Activated CD4-positive, alpha-beta T cell treated with anti-CD3 and anti-CD28 coated beads for 48 hours (primary cell): ENCODE results near the gene DENND2D.
"Not testable (repeated sequence)": the region's sequence is repeated elsewhere in the genome, so short reads cannot be mapped to it uniquely, and the experiment has no call there.

Experiments used
- DNase-seq: peaks from one replicate; pipeline ENCODE4 v3.0.0-alpha.2; 2020

DENND2D gene

GRCh38 chr1:111221276-111221632 is 20.8 kb upstream of the DENND2D start:
- DNase-seq: no peak

GRCh38 chr1:111220302-111220890 is 19.9 kb upstream of the DENND2D start:
- DNase-seq: no peak

- DNase-seq: peak; percentile 73
Observed at GRCh38 chr1:111219557-111220286, 19.3 kb upstream of the DENND2D start.

GRCh38 chr1:111218701-111219556 is 18.5 kb upstream of the DENND2D start:
- no peak for DNase-seq

DNA sequence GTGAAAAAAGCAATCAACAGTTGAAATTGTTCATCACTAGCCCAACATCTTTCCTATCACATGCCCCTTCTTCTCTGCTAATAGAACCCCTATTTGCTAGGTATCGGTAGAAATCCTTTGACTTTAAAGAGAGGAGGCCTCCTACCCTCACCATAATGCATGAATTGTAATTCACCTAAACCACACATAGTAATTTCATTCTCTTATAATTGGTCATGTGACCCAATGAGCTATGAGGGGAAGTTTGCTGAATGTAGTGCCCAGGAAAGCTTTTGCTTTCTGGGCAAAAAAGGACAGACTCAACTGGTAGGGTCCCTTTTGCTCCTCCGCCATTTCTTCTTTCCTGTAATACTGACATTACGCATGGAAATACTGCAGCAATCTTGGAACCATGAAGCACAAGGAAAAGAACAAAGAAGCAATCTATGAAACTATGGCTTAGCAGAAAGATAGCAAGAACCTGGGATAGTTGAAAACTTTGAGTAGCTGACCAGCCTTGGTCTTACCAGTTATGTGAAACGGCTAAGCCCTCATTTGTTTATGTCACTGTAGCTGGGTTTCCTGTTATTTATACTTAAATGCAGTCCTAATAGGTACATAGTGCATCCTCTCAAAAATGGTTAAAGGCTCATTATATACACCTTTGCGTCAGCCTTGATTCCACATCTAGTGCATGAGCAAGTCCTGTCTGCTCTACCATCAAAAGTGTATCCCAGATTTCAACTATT is 16.9 kb upstream of the DENND2D start:
- DNase-seq: no peak

DNA sequence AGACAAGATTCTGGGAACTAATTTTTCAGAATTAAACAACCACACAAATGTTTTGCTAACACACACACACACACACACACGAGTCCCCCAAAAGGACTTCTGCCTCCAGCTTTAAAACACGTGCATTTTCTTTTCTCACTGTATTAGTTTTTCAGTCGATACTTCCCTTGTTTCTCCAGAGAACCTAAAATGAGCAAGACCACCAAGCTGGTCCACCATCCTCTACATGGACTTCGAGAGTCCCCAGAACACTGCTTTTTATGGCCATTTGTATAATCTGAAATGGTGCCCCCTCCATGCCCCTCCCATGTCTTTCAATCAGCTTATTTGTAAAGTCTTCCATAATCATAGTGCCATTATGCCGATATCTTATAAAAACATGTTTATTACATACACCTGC is 16.3 kb upstream of the DENND2D start:
- no peak for DNase-seq

GRCh38 chr1:111215285-111215684 is 14.8 kb upstream of the DENND2D start:
- DNase-seq: not testable (repeated sequence)

GRCh38 chr1:111214884-111215283 is 14.4 kb upstream of the DENND2D start:
- peak; percentile 72 for DNase-seq

- no peak for DNase-seq
Observed at GRCh38 chr1:111214074-111214801, 13.8 kb upstream of the DENND2D start.

DNA sequence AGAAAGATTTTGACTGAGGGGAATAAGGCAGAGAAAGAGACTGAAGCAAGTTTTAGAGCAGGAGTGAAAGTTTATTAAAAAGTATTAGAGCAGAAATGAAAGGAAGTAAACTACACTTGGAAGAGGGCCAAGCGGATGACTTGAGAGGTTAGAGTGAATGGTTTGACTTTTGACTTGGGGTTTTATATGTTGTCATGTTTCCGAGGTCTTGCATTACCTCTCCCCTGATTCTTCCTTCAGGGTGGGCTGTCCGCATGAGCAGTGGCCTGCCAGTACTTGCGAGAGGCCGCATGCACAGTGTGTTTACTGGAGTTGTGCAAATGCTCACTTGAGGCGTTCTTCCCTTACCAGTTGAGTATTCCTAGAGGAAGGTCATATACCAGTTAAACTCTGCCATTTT is 13.0 kb upstream of the DENND2D start:
- DNase-seq: no peak

DNA sequence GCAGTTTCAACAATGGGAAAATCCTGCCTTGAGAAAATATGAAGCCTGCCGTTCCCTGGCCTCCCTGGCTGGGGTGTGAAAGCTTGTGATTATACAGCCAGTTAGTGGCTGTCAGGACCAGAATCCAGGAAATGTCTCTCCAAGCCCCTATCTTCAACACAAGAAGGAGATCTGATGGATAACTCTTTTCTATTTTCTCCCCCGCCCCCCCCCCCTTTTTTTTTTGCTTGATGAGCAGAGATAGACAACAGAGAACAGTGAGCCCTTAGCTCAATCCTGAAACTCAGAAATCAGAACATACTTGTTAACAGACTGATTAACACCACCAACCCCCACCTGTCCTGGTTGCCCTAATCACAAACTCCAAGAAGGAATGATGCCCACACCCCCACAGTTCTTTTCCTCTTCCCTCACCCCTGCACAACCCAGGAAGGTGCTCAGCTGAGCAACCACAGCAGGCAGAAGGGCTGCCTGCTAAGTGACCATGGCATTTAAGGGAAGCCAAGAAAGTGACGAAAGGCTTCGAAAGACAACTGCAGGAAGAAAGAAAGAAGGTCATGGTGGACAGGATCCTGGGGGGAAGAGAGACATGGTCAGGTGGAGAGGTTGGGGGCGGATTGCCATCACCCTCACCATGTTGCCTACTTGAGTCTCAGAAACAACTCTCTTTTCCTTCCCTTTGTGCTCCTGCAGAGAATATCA is 12.3 kb upstream of the DENND2D start:
- no peak for DNase-seq

GRCh38 chr1:111211921-111212320 is 11.5 kb upstream of the DENND2D start:
- DNase-seq: no peak

DNA sequence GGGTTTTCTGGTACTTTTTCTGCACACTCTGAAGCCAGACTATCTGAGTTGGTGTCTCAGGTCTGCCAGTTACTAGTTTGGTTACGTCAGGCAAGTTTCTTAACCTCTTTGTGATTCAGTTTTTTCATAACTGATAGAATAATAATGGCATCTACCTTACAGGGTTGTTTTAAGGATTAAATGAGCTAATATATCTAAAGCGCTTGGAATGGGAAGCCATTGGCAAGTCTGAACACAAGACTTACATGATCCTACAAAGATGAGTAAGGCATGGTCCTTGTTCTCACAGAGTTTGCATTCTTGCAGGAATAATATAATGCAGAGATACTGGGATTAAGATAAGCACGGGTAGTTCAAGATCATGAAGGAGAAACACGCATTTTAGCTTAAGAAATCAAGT is 9.2 kb upstream of the DENND2D start:
- DNase-seq: no peak

GRCh38 chr1:111208921-111209320 is 8.5 kb upstream of the DENND2D start:
- DNase-seq: no peak

DNA sequence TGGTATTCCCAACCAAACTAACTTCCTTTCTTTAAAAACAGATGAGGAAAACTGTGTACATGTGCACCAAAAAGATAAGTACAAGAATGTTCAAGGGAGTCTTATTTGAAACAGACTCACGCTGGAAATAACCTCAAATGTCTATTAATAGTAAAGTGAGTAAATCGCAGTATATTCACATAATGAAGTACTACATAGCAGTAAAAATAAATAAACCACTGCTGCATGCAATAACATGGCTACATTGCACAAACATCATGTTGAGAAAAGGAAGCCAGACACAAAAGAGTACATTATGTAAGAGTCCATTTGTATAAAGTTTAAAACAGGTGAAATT is 5.2 kb upstream of the DENND2D start:
- DNase-seq: no peak

GRCh38 chr1:111204983-111205713 is 4.7 kb upstream of the DENND2D start:
- DNase-seq: no peak

DNA sequence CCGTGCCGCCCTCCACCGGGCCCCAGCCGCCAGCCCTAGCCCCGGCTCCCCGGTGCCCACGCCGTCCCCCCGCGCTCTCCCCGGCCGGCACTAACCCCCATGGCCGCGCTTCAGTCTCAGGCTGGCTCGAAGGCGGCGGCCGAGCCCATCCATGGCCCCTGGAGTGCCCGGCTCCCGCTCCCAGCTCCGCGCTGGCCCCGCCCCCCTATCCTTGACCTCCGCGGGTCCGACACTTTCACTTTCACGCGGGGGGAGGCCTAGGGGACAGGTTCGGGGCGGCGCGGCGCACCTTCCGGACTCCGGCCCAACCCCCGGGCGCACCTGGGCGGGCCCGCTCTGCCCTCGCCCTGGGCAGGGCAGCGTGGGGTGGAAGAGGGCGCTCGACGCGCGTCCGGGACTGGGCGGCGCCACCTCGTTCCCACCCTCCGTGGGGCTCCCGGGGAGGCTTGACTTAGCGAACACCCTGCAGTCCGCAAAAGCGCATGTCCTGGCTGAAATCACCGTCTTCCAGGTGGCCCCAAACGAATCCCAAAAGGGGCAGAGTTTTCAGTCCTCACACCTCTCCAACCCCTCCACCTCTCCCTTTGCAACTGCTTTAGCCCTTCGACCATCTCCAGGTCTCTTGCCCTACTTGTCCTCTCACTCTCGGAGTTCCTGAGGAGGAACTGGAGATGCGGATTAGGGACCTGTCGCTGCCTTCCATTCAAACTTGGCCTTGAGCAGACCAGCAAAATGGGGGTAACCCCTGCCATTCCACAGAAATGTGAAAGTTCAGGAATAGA is 3.9 kb upstream of the DENND2D start:
- peak; percentile 73 for DNase-seq

DNA sequence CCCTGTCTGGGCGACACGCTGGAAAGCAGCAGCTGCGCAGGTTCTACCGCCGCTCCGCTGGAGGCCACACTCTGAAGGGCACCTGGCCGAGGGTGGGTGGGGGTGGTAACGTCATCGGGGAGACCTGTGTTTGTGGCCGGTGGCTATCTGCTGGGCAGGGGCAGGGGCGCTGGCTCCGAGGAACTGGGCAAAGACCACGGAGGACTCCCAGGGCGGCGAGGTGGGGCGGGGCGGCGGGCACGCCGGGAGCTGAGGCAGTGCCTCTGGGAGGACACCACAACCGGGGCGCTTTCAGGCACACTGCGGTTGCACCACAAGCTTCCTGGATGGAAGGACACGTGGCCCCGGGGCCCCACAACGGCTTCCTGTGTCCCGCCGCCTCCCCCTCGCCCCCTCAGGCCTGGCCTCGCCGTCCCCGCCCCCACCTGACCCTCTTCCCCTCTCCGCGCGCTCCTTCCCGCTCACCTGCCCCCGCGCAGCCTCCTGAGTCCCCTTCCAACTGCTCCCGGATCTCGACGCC is 3.3 kb upstream of the DENND2D start:
- peak; percentile 90 for DNase-seq

- no peak for DNase-seq
Observed at GRCh38 chr1:111202707-111203623, 2.5 kb upstream of the DENND2D start.
